GM12872 (cell line): Measurements from ENCODE around the gene TSPAN9.

Experiments
- CTCF ChIP-seq: IDR thresholded peaks from 3 replicates; pipeline ENCODE4 v1.5.1; 2011; ENCODE audit warnings: low read depth, mild to moderate bottlenecking, low read length, moderate library complexity; ENCODE audit not compliant: insufficient read depth

Gene TSPAN9

GRCh38 chr12:3076730-3077571 lies at the start of gene TSPAN9:
Gene TSPAN9, plus strand, starts transcription at chr12:3077379. Its CDS starts 123,815 bp downstream, at chr12:3201194.
- no peak for TF ChIP-seq CTCF

GRCh38 chr12:3028108-3028507 lies 49.1 kb upstream of the TSPAN9 start:
- no peak for TF ChIP-seq CTCF

- no peak for TF ChIP-seq CTCF
Measured at GRCh38 chr12:3030821-3031429, 46.3 kb upstream of the TSPAN9 start.

GRCh38 chr12:3032161-3032560 lies 45.0 kb upstream of the TSPAN9 start:
- no peak for TF ChIP-seq CTCF

GRCh38 chr12:3032770-3033538 lies 44.2 kb upstream of the TSPAN9 start:
- no peak for TF ChIP-seq CTCF

- TF ChIP-seq CTCF, result no peak
Measured at GRCh38 chr12:3033539-3033867, 43.7 kb upstream of the TSPAN9 start.

GRCh38 chr12:3034067-3034750 lies 43.0 kb upstream of the TSPAN9 start:
- peak; percentile 85 for TF ChIP-seq CTCF
